IgD-negative memory B cell (primary cell): ENCODE measurements around the gene FUT3. TPM values are rescaled to one million over a fixed set of nuclear protein-coding genes. Genes with fewer than 3 reads are reported as not detected.
A peak's percentile ranks its signal among the peaks of the same experiment; 100 is the strongest.

Experiments used
- H3K27ac Mint-ChIP-seq, 3 donors: one replicate each; pipeline ENCODE4 v1.8.0; 2020 to 2022; ENCODE audit warnings: mild to moderate bottlenecking in 3 of 3, mixed read lengths in 3 of 3, moderate library complexity in 1 of 3
- H3K27me3 Mint-ChIP-seq: one replicate; pipeline ENCODE4 v1.8.0; 2021; ENCODE audit warnings: mixed read lengths
- H3K36me3 Mint-ChIP-seq: one replicate; pipeline ENCODE4 v1.8.0; 2020; ENCODE audit warnings: mild to moderate bottlenecking, mixed read lengths
- H3K4me1 Mint-ChIP-seq, 3 donors: one replicate each; pipeline ENCODE4 v1.8.0; 2020 to 2022; ENCODE audit warnings: mixed read lengths in 3 of 3, mild to moderate bottlenecking in 1 of 3
- H3K4me3 Mint-ChIP-seq, 4 donors: one replicate each; pipeline ENCODE4 v1.8.0; 2020 to 2022; ENCODE audit warnings: mild to moderate bottlenecking in 4 of 4, mixed read lengths in 4 of 4, moderate library complexity in 3 of 4
- H3K9me3 Mint-ChIP-seq, 3 donors: one replicate each; pipeline ENCODE4 v1.8.0; 2020 to 2021; ENCODE audit warnings: mixed read lengths in 3 of 3, mild to moderate bottlenecking in 1 of 3
- polyA plus RNA-seq: library from polyadenylated mRNA; unstranded; fragments of 300-500 nt; fragmentation: Illumina TruSeq; gene quantifications from one replicate; pipeline ENCODE4 v1.2.3, GENCODE V29; 2021

Gene FUT3
- not detected for polyA plus RNA-seq

DNA sequence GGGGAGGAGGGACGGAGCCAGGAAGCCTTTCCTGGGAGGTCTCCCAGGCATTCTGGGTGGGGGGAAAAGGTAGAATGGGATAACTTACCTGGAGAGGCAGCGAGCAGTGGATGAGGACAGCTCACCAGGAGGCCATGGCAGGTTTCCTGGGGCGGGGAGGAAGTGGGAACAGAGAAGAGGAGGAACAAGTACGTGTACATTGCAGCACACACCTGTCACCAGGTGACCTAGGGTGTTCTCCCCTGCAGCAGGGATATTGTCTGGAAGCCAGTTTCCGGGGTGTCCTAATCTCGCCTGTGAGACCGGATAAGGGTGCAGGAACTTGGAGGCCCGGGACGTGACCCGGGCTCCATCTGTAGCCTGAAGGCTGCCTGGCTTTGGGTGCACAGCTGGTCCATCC, at the start of gene FUT3:
Gene FUT3 (minus strand): TSS at position 148 of the 400 bp plus-strand sequence.
- H3K4me3 Mint-ChIP-seq, result no peak within 1 kb of the TSS
- H3K4me1 Mint-ChIP-seq, result no peaks in the 10 kb centered on the region
- H3K27ac Mint-ChIP-seq, result no peak within 1 kb of the TSS
- peaks cover 4% of the 10 kb centered on the region for H3K27me3 Mint-ChIP-seq
- peaks cover 1% of the 10 kb centered on the region for H3K36me3 Mint-ChIP-seq
- no peaks in the 10 kb centered on the region for H3K9me3 Mint-ChIP-seq

DNA sequence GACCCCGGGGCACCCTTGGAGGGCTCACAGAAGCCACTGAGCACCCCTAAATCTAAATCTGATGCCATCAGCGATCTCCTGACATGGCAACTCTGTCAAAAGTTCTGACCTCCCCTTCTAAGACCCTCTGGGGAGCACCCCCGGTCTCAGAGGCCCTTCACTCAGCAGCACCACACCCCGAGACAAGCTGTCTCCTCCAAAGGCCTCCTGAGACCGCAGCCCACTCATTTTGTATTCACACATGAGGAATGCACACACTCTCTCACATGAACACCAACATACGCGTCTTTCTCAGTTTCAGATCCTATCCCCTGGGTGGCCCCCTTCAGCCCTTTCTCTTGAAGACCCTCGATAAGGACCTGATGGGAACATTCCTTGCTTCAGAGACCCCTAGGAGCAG, 49.7 kb upstream of the FUT3 start:
- Mint-ChIP-seq H3K4me3 (peak overlapping the region in 2 of 4 donors; percentile 30 to 56), H3K27ac (peak overlapping the region in 1 of 3 donors; percentile 52), H3K9me3 (no peaks in the 10 kb centered on the region)

DNA sequence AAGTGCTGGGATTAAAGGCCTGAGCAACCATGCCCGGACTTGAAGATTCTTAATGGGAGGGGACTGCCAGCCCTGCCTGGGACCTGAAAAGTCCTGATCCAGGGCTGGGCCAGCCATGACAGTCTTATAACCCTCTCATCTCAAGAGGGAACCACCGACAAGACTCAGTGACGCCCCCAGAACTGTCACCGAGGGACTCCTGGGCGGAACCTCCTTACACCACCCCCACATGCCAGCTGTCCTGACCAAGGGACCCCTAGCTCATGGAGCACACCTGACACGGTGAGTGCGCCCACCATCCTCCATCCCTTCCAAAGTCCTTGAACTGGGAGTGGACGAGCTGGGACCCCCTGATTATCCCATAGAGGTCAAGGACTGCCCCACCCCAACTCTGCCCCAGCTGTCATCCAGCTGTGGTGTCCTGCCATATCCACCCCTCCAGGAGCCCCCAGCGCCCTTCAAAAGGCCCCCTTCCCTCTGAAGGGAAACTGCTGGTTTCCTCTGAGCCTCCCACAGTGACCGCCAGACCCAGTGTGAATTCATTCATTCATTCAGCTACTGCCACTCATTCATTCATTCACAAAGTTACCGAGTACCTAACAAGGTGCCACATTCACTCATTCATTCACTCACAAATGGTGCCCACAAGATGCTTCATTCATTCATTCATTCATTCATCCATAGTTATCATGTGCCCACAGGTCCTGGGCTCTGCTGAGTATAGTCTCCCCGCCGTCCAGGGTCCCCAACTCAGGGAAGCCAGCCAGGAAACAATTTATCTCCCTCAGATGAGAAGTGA, 48.7 kb upstream of the FUT3 start:
- H3K27me3 Mint-ChIP-seq, result no peaks in the 10 kb centered on the region
- peaks cover 0 to 12% (median 11%) of the 10 kb centered on the region in 3 donors for H3K4me1 Mint-ChIP-seq
- peak overlapping the region in 2 of 3 donors; percentile 8 to 33 for H3K27ac Mint-ChIP-seq
- peaks cover 2% of the 10 kb centered on the region for H3K36me3 Mint-ChIP-seq
- peak overlapping the region in 2 of 4 donors; percentile 13 to 30 for H3K4me3 Mint-ChIP-seq
- no peaks in the 10 kb centered on the region for H3K9me3 Mint-ChIP-seq

More for the DNA sequence above, 49.7 kb upstream of the FUT3 start:
- peaks cover 0 to 15% (median 11%) of the 10 kb centered on the region in 3 donors for H3K4me1 Mint-ChIP-seq
- H3K27me3 Mint-ChIP-seq, result no peaks in the 10 kb centered on the region
- no peaks in the 10 kb centered on the region for H3K36me3 Mint-ChIP-seq

DNA sequence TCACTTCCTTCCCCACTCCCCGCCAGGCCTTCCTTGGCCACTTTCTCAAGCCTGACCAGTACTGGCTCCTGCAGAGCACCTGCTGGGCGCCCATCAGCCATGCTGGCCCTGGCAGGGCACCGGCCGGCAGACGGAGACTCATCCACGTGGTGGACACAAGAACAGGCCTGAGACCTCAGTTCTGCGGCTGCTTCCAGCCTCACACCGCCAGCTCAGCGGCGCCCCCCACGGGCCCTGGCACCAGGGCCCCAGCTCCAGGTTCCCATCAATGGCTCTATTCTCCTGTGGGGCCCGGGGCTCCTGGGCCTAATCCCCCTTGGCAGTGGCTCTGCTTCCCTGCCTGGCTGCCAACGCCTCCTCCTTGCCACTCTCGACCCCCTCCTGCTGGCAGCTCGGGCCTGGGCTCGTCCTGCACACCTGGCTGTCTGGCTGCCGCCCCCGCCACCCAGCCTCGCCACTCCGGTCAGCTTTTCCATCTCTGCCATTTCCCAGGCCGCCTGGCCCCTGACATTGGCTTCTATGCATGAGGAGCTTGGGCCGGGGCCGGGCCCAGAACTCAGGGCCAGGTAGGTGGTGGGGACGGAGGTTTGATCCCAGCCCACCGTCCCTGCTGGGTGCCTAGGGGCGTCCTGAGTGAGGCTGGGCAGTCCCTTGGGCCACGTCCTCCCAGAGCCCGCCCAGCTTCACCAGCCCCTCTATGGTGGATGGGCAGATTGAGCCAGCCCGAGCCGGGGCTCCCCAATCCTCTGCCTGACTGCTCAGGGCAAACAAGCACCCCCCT, 46.1 kb upstream of the FUT3 start:
- Mint-ChIP-seq H3K36me3 (peaks cover 2% of the 10 kb centered on the region), H3K4me3 (peak overlapping the region in 1 of 4 donors; percentile 55), H3K9me3 (no peaks in the 10 kb centered on the region), H3K27me3 (no peaks in the 10 kb centered on the region), H3K27ac (no peak overlapping the region), H3K4me1 (peaks cover 0 to 6% (median 6%) of the 10 kb centered on the region in 3 donors)

DNA sequence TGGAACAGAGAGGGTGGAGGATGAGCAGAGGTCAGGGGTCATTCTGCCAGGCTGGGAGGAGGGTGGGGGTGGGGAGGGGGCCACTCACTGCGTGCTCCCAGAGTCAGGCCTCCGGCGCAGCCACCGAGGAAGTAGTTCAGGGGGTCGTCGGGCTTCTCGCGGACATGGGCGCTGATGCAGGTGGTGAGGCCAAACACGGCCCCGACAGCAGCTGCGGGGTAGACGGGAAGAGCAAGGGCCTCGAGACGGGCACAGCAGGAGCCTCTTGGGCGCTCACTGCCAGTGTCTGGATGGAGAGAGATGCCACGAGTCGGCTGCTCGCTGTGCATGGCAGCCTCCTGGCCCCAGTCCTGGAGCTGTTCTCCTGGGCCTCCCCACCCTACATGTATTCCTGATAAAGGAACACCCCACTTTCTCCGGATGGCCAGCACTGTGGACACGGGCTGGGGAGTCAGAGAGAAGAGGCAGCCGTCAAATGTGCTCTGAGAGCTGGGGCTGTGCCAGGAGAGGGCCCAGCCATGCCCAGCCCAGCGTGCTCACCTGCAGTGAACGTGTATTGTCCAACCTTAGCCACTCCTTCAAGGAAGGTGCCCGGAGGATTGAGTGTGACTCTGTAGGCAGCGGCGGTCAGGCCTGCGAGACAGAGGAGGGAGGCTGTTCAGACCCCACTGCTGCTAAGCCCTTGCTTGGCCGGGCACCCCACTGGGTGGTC, 45.3 kb upstream of the FUT3 start:
- no peak overlapping the region for H3K4me3 Mint-ChIP-seq
- no peak overlapping the region for H3K27ac Mint-ChIP-seq
- H3K27me3 Mint-ChIP-seq, result no peaks in the 10 kb centered on the region
- H3K36me3 Mint-ChIP-seq, result peaks cover 2% of the 10 kb centered on the region
- no peaks in the 10 kb centered on the region for H3K9me3 Mint-ChIP-seq
- H3K4me1 Mint-ChIP-seq, result peaks cover 0 to 6% (median 4%) of the 10 kb centered on the region in 3 donors

DNA sequence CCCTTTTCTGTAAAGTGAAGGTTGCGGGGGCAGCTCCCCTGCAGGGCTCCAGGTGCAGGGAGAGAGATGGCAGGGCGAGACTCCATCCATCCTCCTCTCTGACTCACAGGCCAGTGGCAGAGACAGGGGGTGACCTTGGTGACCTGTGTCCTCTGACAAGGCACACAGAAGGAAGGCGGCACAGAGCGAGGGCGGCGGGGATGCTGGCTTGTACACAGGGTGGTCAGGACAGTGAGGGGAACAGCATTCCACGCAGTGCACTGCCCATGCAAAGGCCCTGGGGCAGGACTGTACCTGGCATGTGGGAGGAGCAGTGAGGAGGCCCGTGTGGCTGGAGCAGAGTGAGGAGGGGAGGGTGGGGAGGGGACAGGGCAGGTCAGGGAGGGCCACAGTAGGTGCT, 44.6 kb upstream of the FUT3 start:
- Mint-ChIP-seq H3K27ac (no peak overlapping the region), H3K27me3 (no peaks in the 10 kb centered on the region), H3K4me3 (no peak overlapping the region), H3K9me3 (no peaks in the 10 kb centered on the region), H3K36me3 (peaks cover 2% of the 10 kb centered on the region), H3K4me1 (peaks cover 0 to under 1% (median under 1%) of the 10 kb centered on the region in 3 donors)

DNA sequence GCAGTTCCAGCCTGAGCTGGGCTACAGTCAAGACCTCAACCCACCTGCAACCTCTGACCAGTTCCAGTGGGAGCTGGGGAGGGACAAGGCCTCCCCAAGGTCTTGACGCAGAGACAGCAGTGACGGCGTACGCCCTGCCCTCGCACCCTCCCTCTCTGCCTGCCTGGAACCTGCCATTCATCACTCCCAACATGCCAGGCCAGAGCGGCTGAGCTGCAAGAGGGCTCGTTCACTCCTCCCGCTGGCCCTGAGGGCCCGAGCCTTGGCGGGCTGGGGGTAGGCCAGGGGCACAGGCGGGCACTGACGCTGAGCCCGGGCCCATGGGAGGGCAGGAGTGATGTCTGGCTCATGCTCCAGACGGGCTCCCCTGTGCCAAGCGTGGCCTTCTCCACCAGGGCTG, 44.2 kb upstream of the FUT3 start:
- H3K27ac Mint-ChIP-seq, result no peak overlapping the region
- peaks cover 2% of the 10 kb centered on the region for H3K36me3 Mint-ChIP-seq
- no peaks in the 10 kb centered on the region for H3K4me1 Mint-ChIP-seq
- no peak overlapping the region for H3K4me3 Mint-ChIP-seq
- H3K9me3 Mint-ChIP-seq, result no peaks in the 10 kb centered on the region
- H3K27me3 Mint-ChIP-seq, result no peaks in the 10 kb centered on the region

DNA sequence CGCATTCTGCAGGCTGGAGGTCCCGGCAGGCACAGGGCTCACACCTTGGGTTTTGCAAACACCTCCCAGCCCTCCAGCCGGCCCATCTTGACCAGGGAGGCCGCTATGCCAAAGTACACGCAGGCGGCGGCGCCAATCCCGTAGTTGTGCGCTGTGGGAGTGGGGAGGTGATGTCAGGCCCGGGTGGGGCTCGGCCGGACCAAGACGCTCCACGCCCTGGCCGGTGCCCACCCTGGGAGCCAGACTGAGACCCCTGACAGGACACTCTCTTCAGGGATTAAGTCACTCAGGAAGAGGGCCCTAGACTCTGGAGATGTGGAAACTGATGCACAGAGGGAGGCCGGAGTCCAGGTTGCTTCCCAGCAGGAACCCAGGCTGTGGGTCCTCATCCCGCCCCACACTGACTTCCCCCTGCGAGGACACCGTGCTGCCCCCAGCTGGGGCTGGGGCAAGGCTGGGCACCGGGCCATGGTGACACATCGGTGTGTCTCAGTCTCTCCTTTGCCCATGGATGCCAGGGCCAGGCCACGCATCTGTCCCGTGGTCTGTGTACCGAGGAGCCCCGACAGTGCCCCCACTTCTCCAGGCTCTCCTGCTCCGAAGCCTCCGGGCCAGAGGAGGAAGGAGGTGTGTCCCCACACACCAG, 43.6 kb upstream of the FUT3 start:
- Mint-ChIP-seq H3K4me1 (no peaks in the 10 kb centered on the region), H3K27ac (no peak overlapping the region), H3K27me3 (no peaks in the 10 kb centered on the region), H3K36me3 (peaks cover 2% of the 10 kb centered on the region), H3K4me3 (no peak overlapping the region), H3K9me3 (no peaks in the 10 kb centered on the region)

DNA sequence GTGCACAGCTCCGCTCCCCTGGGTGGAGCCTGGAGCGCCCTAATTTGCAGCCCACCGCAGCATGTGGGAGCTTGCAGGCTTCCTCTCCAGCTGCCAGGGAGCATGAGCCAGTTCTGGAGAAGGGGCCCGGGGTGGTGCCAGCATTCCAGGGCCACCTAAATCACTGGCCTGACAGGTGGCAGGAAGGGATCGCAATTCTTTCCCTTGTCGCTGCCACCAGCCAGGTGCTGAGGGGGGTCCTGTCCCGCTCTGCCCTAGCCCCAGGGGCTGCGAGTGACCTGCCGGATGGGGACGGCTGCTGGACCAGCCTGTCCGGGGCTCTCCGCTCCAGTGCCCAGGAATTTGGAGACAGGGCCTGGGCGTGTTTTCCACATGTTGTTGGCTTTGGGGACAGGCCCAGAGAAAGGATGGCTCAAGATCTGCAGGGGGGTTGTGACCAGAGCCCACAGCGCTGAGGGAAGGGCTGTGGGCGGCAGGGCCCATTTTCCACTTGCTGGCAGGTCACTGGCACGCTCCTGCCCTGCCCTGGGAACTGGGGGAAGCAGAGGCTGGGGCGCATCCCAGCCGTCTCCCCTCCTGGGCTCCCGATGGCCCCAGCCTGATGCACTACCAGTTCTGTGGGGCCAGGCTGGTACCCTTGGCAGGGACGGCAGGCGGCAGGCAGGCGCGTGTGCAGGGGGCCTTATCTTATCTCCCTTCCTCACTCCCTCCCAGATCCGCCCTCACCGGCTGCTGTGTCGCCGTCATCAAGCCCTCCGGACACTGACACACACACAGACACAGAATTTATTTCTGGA, 42.9 kb upstream of the FUT3 start:
- H3K9me3 Mint-ChIP-seq, result no peaks in the 10 kb centered on the region
- no peaks in the 10 kb centered on the region for H3K4me1 Mint-ChIP-seq
- H3K27me3 Mint-ChIP-seq, result no peaks in the 10 kb centered on the region
- peaks cover 2% of the 10 kb centered on the region for H3K36me3 Mint-ChIP-seq
- H3K27ac Mint-ChIP-seq, result no peak overlapping the region
- no peak overlapping the region for H3K4me3 Mint-ChIP-seq

DNA sequence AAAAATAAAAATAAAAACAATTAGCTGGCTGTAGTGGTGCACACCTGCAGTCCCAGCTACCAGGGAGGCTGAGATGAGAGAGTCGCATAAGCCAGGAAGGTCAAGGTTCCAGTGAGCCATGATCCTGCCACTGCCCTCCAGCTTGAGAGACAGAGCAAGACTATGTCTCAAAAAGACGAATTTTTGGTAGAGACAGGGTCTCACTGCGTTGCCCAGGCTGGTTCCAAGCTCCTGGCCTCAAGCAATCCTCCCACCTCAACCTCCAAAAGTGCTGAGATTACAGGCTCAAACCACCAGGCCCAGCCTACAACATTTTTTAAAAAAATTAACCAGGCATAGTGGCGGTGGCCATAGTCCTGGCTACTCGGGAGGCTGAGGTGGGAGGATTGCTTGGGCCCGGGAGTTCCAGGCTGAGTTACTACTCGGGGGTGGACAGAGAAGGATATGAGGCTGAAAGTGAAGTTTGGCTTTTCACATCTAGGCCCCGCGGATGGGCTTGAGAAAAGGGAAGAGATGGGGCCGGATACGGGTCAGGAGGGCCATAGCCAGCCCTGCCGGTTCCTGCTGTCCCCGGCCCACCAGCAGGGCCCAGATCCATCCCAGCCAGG, 42.2 kb upstream of the FUT3 start:
- Mint-ChIP-seq H3K36me3 (peaks cover 2% of the 10 kb centered on the region), H3K4me1 (no peaks in the 10 kb centered on the region), H3K4me3 (no peak overlapping the region), H3K27me3 (no peaks in the 10 kb centered on the region), H3K9me3 (no peaks in the 10 kb centered on the region), H3K27ac (peak overlapping the region in 2 of 3 donors; percentile 39 to 67)

DNA sequence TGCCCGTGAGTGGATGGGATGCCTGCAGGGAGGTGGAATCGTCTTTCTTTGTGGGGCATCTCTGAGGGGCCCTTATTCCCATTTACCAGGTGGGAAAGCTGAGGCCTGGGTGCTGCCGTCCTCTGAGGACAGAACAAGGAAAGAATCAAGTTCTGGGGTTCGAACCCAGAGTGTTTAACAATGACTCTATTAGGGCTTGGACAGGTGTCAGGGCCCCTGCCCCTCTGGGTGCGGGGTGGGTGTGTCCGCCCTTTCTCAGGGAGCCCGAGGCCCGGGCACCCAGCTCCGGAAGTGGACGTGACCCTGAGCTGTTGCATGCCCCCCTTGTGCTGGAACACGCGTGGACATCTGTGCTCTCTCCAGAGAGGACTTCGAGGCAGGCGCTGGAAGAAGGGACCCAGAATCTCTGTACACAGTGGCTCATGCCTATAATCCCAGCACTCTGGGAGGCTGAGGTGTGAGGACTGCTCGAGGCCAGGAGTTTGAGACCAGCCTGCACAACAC, 41.6 kb upstream of the FUT3 start:
- H3K36me3 Mint-ChIP-seq, result peaks cover 2% of the 10 kb centered on the region
- peak overlapping the region in 2 of 3 donors; percentile 39 to 67 for H3K27ac Mint-ChIP-seq
- no peaks in the 10 kb centered on the region for H3K9me3 Mint-ChIP-seq
- peak overlapping the region in 1 of 4 donors; percentile 27 for H3K4me3 Mint-ChIP-seq
- H3K27me3 Mint-ChIP-seq, result no peaks in the 10 kb centered on the region
- no peaks in the 10 kb centered on the region for H3K4me1 Mint-ChIP-seq

DNA sequence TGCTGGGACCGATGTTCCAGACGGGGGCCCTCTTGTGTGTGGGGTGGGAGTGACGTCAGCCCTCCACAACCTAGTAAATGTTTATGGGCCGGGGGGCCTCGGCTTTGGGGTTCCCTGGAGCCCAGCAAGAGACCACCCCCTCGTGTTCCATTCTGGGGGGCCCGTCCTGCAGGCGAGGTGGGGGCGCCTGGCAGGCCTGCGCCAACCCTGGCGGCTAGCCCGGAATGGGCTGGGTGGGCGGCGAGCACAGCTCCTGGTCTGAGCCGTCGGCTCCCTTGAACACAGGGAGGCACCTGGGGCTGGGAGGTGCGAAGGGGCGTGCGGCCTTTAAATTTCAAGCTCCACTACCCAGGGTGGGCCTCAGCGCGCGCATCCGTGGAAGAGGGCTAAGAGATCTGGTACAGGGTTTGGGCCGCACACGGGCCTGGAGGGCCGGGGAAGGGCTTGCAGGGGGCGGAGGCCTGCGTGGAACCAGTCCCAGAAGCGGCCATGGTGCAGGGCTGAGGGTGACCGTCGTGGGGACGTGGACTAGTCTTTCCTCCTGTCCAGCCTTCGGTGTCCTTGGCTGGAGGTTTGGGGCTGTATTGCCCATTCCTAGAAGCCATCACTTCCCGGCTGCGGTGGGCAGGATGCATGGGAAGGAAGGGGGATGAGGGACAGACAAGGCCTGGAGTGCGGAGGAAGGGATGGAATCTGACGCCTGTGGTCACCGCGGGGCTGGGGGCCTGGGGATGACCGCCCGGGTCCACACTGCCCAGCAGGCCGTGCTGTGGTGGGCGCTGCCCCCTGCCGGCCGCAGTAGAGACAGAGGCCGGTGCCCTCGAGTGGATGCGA, 40.9 kb upstream of the FUT3 start:
- Mint-ChIP-seq H3K4me1 (no peaks in the 10 kb centered on the region), H3K27me3 (no peaks in the 10 kb centered on the region), H3K36me3 (peaks cover 2% of the 10 kb centered on the region), H3K4me3 (no peak overlapping the region), H3K9me3 (no peaks in the 10 kb centered on the region), H3K27ac (no peak overlapping the region)

DNA sequence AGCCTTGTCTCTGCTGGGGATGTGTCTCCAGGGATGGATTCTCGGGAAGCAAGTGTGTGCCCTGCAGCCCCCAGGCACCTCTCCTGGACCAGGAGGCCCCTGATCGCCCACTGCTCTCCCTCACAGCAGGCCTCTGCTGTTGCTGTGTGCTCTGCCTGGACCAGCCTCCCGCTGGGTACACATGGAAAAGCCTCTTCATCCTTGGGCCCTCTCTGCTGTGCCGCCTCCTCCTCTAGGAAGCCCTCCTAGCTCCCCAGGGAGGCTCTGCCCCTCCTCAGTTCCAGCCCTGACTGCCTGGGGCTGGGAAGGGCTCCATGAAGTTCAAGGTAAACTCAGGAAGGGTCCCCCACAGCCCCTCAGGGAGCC, 40.3 kb upstream of the FUT3 start:
- H3K27me3 Mint-ChIP-seq, result no peaks in the 10 kb centered on the region
- no peaks in the 10 kb centered on the region for H3K9me3 Mint-ChIP-seq
- H3K36me3 Mint-ChIP-seq, result peaks cover 2% of the 10 kb centered on the region

More for the DNA sequence above, 40.3 kb upstream of the FUT3 start:
- Mint-ChIP-seq H3K4me3 (no peak overlapping the region), H3K4me1 (no peaks in the 10 kb centered on the region), H3K27ac (peak overlapping the region in 1 of 3 donors; percentile 83)
